ENCODE measurements around the gene ZNF362. TPM values are rescaled to one million over a fixed set of nuclear protein-coding genes. Genes with fewer than 3 reads are reported as not detected.
"Not testable (repeated sequence)": the region's sequence is repeated elsewhere in the genome, so short reads cannot be mapped to it uniquely, and the experiment has no call there.

Gene ZNF362
- total RNA-seq, 2 donors from 2014 or later, result 27.4 to 41.5 TPM

DNA sequence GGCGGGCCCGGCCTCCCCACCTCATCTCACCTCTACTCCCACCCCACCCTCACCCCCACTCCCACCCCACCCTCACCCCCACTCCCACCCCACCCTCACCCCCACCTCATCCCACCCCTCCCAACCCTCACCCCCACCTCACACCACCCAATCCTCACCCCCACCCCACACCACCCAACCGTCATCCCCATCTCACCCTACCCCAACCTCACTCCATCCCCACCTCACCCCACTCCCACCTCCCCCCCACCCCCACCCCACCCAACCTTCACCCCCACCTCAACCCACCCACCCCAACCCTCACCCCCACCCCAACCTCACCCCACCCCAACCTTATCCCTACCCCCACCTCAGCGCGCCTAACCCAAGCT lies 51.2 kb downstream of the ZNF362 start:
- H3K9me3 ChIP-seq (ENCODE audit: control insufficient read depth, low read length), result no peaks in the 10 kb centered on the region
- peaks cover 20% of the 10 kb centered on the region for H3K9me3 Mint-ChIP-seq
- no CpG with 5 or more reads among the region's 5 CpGs for WGBS, 2 experiments (ENCODE audit: insufficient coverage in 1 of 2, insufficient read length in 1 of 2)
- no peak overlapping the region for H3K27ac Mint-ChIP-seq
- H3K4me1 Mint-ChIP-seq, result peaks cover 3% of the 10 kb centered on the region
- TF ChIP-seq, protein P1, sequence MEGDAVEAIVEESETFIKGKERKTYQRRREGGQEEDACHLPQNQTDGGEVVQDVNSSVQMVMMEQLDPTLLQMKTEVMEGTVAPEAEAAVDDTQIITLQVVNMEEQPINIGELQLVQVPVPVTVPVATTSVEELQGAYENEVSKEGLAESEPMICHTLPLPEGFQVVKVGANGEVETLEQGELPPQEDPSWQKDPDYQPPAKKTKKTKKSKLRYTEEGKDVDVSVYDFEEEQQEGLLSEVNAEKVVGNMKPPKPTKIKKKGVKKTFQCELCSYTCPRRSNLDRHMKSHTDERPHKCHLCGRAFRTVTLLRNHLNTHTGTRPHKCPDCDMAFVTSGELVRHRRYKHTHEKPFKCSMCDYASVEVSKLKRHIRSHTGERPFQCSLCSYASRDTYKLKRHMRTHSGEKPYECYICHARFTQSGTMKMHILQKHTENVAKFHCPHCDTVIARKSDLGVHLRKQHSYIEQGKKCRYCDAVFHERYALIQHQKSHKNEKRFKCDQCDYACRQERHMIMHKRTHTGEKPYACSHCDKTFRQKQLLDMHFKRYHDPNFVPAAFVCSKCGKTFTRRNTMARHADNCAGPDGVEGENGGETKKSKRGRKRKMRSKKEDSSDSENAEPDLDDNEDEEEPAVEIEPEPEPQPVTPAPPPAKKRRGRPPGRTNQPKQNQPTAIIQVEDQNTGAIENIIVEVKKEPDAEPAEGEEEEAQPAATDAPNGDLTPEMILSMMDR (conservative IDR thresholded peaks at IDR 0.05), result no peak
- no peak overlapping the region for H3K4me3 Mint-ChIP-seq
- H3K27me3 Mint-ChIP-seq (ENCODE audit: insufficient read depth), result peaks cover 75% of the 10 kb centered on the region
- H3K9ac ChIP-seq (ENCODE audit: extremely low read depth, low read length, poor library complexity, severe bottlenecking), result no peak overlapping the region
- H3K36me3 Mint-ChIP-seq (ENCODE audit: low read depth), result peaks cover 2% of the 10 kb centered on the region
- H3K36me3 ChIP-seq (ENCODE audit: control insufficient read depth, insufficient read depth, low read length), result no peaks in the 10 kb centered on the region
- no peak overlapping the region for H3K27ac ChIP-seq (ENCODE audit: low read depth, low read length)
- no peak for DNase-seq
- H3K4me3 ChIP-seq (ENCODE audit: low read length), result no peak overlapping the region
- no peaks in the 10 kb centered on the region for H3K4me1 ChIP-seq (ENCODE audit: control insufficient read depth, insufficient read depth, low read length)
- no peaks in the 10 kb centered on the region for H3K27me3 ChIP-seq (ENCODE audit: control insufficient read depth, insufficient read depth, low read length, poor library complexity, severe bottlenecking)

DNA sequence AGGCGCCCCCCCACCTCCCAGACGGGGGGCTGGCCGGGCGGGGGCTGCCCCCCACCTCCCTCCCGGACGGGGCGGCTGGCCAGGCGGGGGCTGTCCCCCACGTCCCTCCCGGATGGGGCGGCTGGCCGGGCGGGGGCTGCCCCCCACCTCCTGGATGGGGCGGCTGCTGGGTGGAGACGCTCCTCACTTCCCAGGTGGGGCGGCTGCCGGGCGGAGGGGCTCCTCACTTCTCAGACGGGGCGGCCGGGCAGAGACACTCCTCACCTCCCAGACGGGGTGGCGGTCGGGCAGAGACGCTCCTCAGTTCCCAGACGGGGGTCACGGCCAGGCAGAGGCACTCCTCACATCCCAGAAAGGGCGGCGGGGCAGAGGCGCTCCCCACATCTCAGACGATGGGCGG lies 53.1 kb downstream of the ZNF362 start:
- H3K27me3 ChIP-seq (ENCODE audit: control insufficient read depth, insufficient read depth, low read length, poor library complexity, severe bottlenecking); H3K36me3 ChIP-seq (ENCODE audit: control insufficient read depth, insufficient read depth, low read length); H3K9me3 ChIP-seq (ENCODE audit: control insufficient read depth, low read length); H3K4me1 Mint-ChIP-seq; H3K9ac ChIP-seq (ENCODE audit: extremely low read depth, low read length, poor library complexity, severe bottlenecking); H3K4me3 ChIP-seq (ENCODE audit: low read length); DNase-seq; H3K27ac Mint-ChIP-seq; H3K4me1 ChIP-seq (ENCODE audit: control insufficient read depth, insufficient read depth, low read length); H3K27ac ChIP-seq (ENCODE audit: low read depth, low read length); H3K36me3 Mint-ChIP-seq (ENCODE audit: low read depth); H3K4me3 Mint-ChIP-seq: not testable (repeated sequence)
- 92% methylated on average over 31 of the region's 32 CpGs; no CpG with 5 or more reads in 1 of the 2 experiments for WGBS, 2 experiments (ENCODE audit: insufficient coverage in 1 of 2, insufficient read length in 1 of 2)
- peaks cover 66% of the 10 kb centered on the region for H3K27me3 Mint-ChIP-seq (ENCODE audit: insufficient read depth)
- peaks cover 19% of the 10 kb centered on the region for H3K9me3 Mint-ChIP-seq

DNA sequence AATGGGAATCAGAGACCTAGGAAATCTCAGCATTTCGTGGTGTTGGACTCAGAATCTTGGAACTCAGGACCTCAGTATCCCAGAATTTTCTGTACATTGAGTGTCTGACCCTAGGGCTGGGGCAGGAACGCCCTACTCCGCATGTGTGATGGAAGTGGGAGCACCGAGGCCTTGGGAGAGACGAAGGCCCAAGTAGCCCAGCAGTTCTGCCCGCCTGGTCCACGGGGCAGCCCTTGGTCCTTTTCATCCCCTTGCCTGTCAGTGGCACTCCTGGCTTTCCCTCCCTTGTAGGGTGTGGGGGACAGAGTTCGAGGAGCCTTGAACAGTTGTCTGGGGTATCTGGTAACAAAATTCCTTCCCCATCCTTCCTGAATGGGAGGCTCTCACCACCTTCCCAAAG lies 54.4 kb downstream of the ZNF362 start:
- peaks cover 60% of the 10 kb centered on the region for H3K27me3 Mint-ChIP-seq (ENCODE audit: insufficient read depth)
- DNase-seq, result no peak
- Histone ChIP-seq H3K4me3 (ENCODE audit: low read length) (no peak overlapping the region), H3K36me3 (ENCODE audit: control insufficient read depth, insufficient read depth, low read length) (no peaks in the 10 kb centered on the region), H3K27me3 (ENCODE audit: control insufficient read depth, insufficient read depth, low read length, poor library complexity, severe bottlenecking) (no peaks in the 10 kb centered on the region), H3K4me1 (ENCODE audit: control insufficient read depth, insufficient read depth, low read length) (no peaks in the 10 kb centered on the region), H3K9me3 (ENCODE audit: control insufficient read depth, low read length) (no peaks in the 10 kb centered on the region), H3K9ac (ENCODE audit: extremely low read depth, low read length, poor library complexity, severe bottlenecking) (no peak overlapping the region), H3K27ac (ENCODE audit: low read depth, low read length) (no peak overlapping the region)
- H3K36me3 Mint-ChIP-seq (ENCODE audit: low read depth), result no peaks in the 10 kb centered on the region
- H3K4me3 Mint-ChIP-seq, result no peak overlapping the region
- H3K4me1 Mint-ChIP-seq, result peaks cover 3% of the 10 kb centered on the region
- peaks cover 19% of the 10 kb centered on the region for H3K9me3 Mint-ChIP-seq
- 64 to 67% methylated on average over 4 to 8 of the region's 8 CpGs for WGBS, 2 experiments (ENCODE audit: insufficient coverage in 1 of 2, insufficient read length in 1 of 2)
- TF ChIP-seq, protein P1 (conservative IDR thresholded peaks at IDR 0.05), result no peak
- H3K27ac Mint-ChIP-seq, result no peak overlapping the region

DNA sequence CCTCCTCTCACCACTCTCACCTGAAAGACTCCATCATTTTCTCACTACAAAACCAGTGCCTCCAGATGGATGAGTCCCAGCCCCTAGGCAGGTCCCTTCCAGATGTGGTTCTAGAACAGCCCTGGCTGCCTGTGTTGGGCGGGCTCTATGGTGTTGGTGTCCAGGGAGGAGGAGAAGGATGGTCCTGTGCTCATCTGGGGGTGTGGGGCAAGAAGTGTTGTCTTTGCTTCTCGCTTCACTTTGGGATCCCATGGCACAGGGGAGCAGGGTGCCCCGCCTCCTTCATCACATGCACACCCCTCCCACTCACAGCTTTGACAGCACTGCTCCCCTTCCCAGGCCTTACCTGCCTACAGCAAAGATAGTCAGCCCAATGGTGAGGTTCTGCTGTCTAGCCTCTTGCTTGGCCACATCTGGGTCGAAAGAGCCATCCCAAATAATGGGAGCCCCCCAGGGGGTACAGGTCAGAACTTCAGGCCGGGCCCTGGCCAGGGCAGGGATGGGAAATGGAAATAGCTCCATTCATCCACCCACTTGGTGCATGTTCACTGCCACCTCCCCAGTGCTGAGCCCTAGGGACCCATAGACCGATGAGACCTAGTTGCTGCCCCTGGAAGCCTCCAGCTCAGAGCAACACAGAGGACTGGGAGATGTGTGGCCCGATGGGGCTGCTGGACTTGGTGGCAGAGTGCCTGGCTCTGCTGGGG lies 55.6 kb downstream of the ZNF362 start:
- no peak overlapping the region for H3K4me3 Mint-ChIP-seq
- H3K27me3 ChIP-seq (ENCODE audit: control insufficient read depth, insufficient read depth, low read length, poor library complexity, severe bottlenecking), result no peaks in the 10 kb centered on the region
- H3K27me3 Mint-ChIP-seq (ENCODE audit: insufficient read depth), result peaks cover 59% of the 10 kb centered on the region
- H3K4me3 ChIP-seq (ENCODE audit: low read length), result no peak overlapping the region
- H3K9ac ChIP-seq (ENCODE audit: extremely low read depth, low read length, poor library complexity, severe bottlenecking), result no peak overlapping the region
- H3K27ac ChIP-seq (ENCODE audit: low read depth, low read length), result no peak overlapping the region
- H3K9me3 ChIP-seq (ENCODE audit: control insufficient read depth, low read length), result no peaks in the 10 kb centered on the region
- no peak overlapping the region for H3K27ac Mint-ChIP-seq
- no peak for DNase-seq
- H3K4me1 ChIP-seq (ENCODE audit: control insufficient read depth, insufficient read depth, low read length), result no peaks in the 10 kb centered on the region
- TF ChIP-seq, protein P1 (conservative IDR thresholded peaks at IDR 0.05), result no peak
- WGBS, 2 experiments (ENCODE audit: insufficient coverage in 1 of 2, insufficient read length in 1 of 2), result 80 to 93% methylated on average over 3 to 7 of the region's 7 CpGs
- H3K36me3 Mint-ChIP-seq (ENCODE audit: low read depth), result no peaks in the 10 kb centered on the region
- no peaks in the 10 kb centered on the region for H3K36me3 ChIP-seq (ENCODE audit: control insufficient read depth, insufficient read depth, low read length)
- H3K4me1 Mint-ChIP-seq, result no peaks in the 10 kb centered on the region
- H3K9me3 Mint-ChIP-seq, result peaks cover 19% of the 10 kb centered on the region
